ENCODE measurements around the gene SPRED3. TPM values are rescaled to one million over a fixed set of nuclear protein-coding genes. Genes with fewer than 3 reads are reported as not detected.

SPRED3 gene
- total and polyA plus RNA-seq, 4 donors, result under 0.01 to 0.09 TPM; not detected in 2

GRCh38 chr19:38374332-38375097 is 14.0 kb upstream of the SPRED3 start, which contains the start of gene PSMD8 (continued):
- TF ChIP-seq REST (IDR thresholded peaks at IDR 0.05) (peak; percentile 91), SP1 (IDR thresholded peaks at IDR 0.05) (peak; percentile 84)

GRCh38 chr19:38375098-38375493 is 13.4 kb upstream of the SPRED3 start:
- H3K4me3 ChIP-seq (ENCODE audit: low read depth in 1 of 3, low read length in 3 of 3), result peak overlapping the region; percentile 72 to 99 (median 96)
- peaks cover 5 to 17% (median 11%) of the 10 kb centered on the region in 4 donors for H3K36me3 ChIP-seq (ENCODE audit: control insufficient read depth in 4 of 4, insufficient read depth in 3 of 4, low read depth in 1 of 4, low read length in 3 of 4)
- no peak for DNase-seq (ENCODE audit: low spot score)
- WGBS, result 1% methylated on average over 18 of the region's 18 CpGs
- no peaks in the 10 kb centered on the region for H3K9me3 ChIP-seq (ENCODE audit: control insufficient read depth in 4 of 4, low read length in 3 of 4)
- H3K4me1 ChIP-seq (ENCODE audit: control insufficient read depth in 4 of 4, insufficient read depth in 4 of 4, low read length in 3 of 4), result peaks cover 9 to 22% (median 16%) of the 10 kb centered on the region in 4 donors
- H3K27ac ChIP-seq (ENCODE audit: low read depth in 1 of 2, low read length in 2 of 2), result peak overlapping the region; percentile 88 to 91
- H3K9ac ChIP-seq (ENCODE audit: low read depth in 1 of 2, low read length in 2 of 2), result peak overlapping the region; percentile 77 to 92
- H3K27me3 ChIP-seq (ENCODE audit: control insufficient read depth in 4 of 4, insufficient read depth in 4 of 4, low read length in 3 of 4), result no peaks in the 10 kb centered on the region
- TF ChIP-seq TAF1 (conservative IDR thresholded peaks at IDR 0.05), result no peak
- TF ChIP-seq HNF4A (conservative IDR thresholded peaks at IDR 0.05), result no peak
- TF ChIP-seq ZBTB33 (IDR thresholded peaks at IDR 0.05), result no peak
- TF ChIP-seq SP1 (IDR thresholded peaks at IDR 0.05), result no peak
- no peak for TF ChIP-seq GABPA (IDR thresholded peaks at IDR 0.05 in 1 of 2, conservative IDR thresholded peaks at IDR 0.05 in 1 of 2)
- no peak for TF ChIP-seq REST (IDR thresholded peaks at IDR 0.05)
- no peak for TF ChIP-seq FOXA2 (IDR thresholded peaks at IDR 0.05)
- TF ChIP-seq RXRA (IDR thresholded peaks at IDR 0.05), result no peak
- TF ChIP-seq FOXA1 (IDR thresholded peaks at IDR 0.05), result no peak
- no peak for TF ChIP-seq NR2F2 (IDR thresholded peaks at IDR 0.05)
- TF ChIP-seq HNF4G (IDR thresholded peaks at IDR 0.05), result no peak
- TF ChIP-seq CTCF (IDR thresholded peaks at IDR 0.05; ENCODE audit: low read depth, low read length, missing input control), result no peak
- no peak for TF ChIP-seq RAD21 (IDR thresholded peaks at IDR 0.05)
- no peak for TF ChIP-seq JUND (IDR thresholded peaks at IDR 0.05)

Measured in liver (tissue), 9 donors.